HepG2 (cell line): ENCODE data around the gene RAB36. TPM values are rescaled to one million over a fixed set of nuclear protein-coding genes. Genes with fewer than 3 reads are reported as not detected.

ENCODE experiments used
- AGO1 ChIP-seq: fragments of 200-400 bp; formaldehyde crosslinking; IDR thresholded peaks from 2 replicates; pipeline ENCODE4 v1.6.1; 2017; ENCODE audit warnings: mild to moderate bottlenecking, low read depth, low read length, moderate library complexity; ENCODE audit not compliant: poor library complexity, severe bottlenecking
- CENPT ChIP-seq: sonication (generic); formaldehyde crosslinking; IDR thresholded peaks from 2 replicates; pipeline ENCODE4 v1.8.0; 2022; ENCODE audit warnings: low read depth, mild to moderate bottlenecking, moderate library complexity, missing genetic modification reagents
- CSRNP2 ChIP-seq: sonication (generic); formaldehyde crosslinking; conservative IDR thresholded peaks from 2 replicates; pipeline ENCODE4 v1.8.0; 2022; ENCODE audit warnings: low read depth, missing genetic modification reagents
- DNMT3B ChIP-seq: conservative IDR thresholded peaks from 2 replicates; pipeline ENCODE4 v1.6.1; 2016; ENCODE audit warnings: missing biosample characterization, control low read depth
- KDM5A ChIP-seq: fragments of 200-600 bp; sonication (generic); IDR thresholded peaks from 2 replicates; pipeline ENCODE4 v1.7.0; 2018; ENCODE audit warnings: antibody characterized with exemption, mild to moderate bottlenecking, low read length, borderline replicate concordance
- KLF6 ChIP-seq: IDR thresholded peaks from 2 replicates; pipeline ENCODE4 v1.8.0; 2016; ENCODE audit warnings: missing biosample characterization, missing genetic modification reagents
- PRDM15 ChIP-seq: sonication (generic); formaldehyde crosslinking; IDR thresholded peaks from 2 replicates; pipeline ENCODE4 v1.4.0; 2020; ENCODE audit warnings: missing genetic modification reagents
- PRMT3 ChIP-seq: sonication (generic); formaldehyde crosslinking; IDR thresholded peaks from 2 replicates; pipeline ENCODE4 v1.8.1; 2022; ENCODE audit warnings: low read depth, mild to moderate bottlenecking, moderate library complexity, missing genetic modification reagents, borderline replicate concordance
- ZNF282 ChIP-seq: fragments of 450-650 bp; IDR thresholded peaks from 2 replicates; pipeline ENCODE4 v1.6.1; 2018; ENCODE audit not compliant: partially characterized antibody
- ZNF337 ChIP-seq: sonication (generic); formaldehyde crosslinking; IDR thresholded peaks from 2 replicates; pipeline ENCODE4 v1.5.1; 2020; ENCODE audit warnings: missing genetic modification reagents, low read depth, mild to moderate bottlenecking, borderline replicate concordance
- ZNF605 ChIP-seq: sonication (generic); formaldehyde crosslinking; IDR thresholded peaks from 2 replicates; pipeline ENCODE4 v1.8.0; 2022; ENCODE audit warnings: mild to moderate bottlenecking, missing genetic modification reagents
- ZNF672 ChIP-seq: sonication (generic); formaldehyde crosslinking; IDR thresholded peaks from 2 replicates; pipeline ENCODE4 v1.8.1; 2022; ENCODE audit warnings: missing genetic modification reagents
- ZNF749 ChIP-seq: sonication (generic); formaldehyde crosslinking; IDR thresholded peaks from 2 replicates; pipeline ENCODE4 v1.8.0; 2022; ENCODE audit warnings: mild to moderate bottlenecking, missing genetic modification reagents, moderate library complexity, borderline replicate concordance
- ZNF816 ChIP-seq: sonication (generic); formaldehyde crosslinking; IDR thresholded peaks from 2 replicates; pipeline ENCODE4 v1.8.0; 2022; ENCODE audit warnings: missing genetic modification reagents, mild to moderate bottlenecking, borderline replicate concordance
- polyA plus RNA-seq, 8 experiments: library from polyadenylated mRNA; depleted of rRNA in 3 of 8; stranded (reverse) in 7 of 8; unstranded in 1 of 8; fragments of >200 nt; fragmentation: Illumina TruSeq in 4 of 8; extraction: Trizol in 4 of 8; gene quantifications; 2 replicates each; pipeline versions ENCODE4 v1.2.1 to v1.2.3, GENCODE V29; 2011 to 2016; ENCODE audit warnings: low read depth in 4 of 8, missing spikeins in 1 of 8, mixed read lengths in 1 of 8; ENCODE audit not compliant: insufficient read depth in 1 of 8
- total RNA-seq, 5 experiments: library from RNA; depleted of rRNA; stranded (reverse); fragments of >200 nt; fragmentation: Illumina TruSeq; extraction: Trizol; gene quantifications; 2 replicates each; pipeline ENCODE4 v1.2.3, GENCODE V29; 2016; ENCODE audit warnings: low read depth in 1 of 5
- TF ChIP-seq, protein P1 (sequence below): IDR thresholded peaks from 2 replicates; pipeline ENCODE4 v1.6.1; 2016; ENCODE audit warnings: mild to moderate bottlenecking, missing biosample characterization, missing genetic modification reagents
- TF ChIP-seq, protein P2 (sequence below): sonication (generic); formaldehyde crosslinking; IDR thresholded peaks from 2 replicates; pipeline ENCODE4 v1.9.0; 2021; ENCODE audit warnings: mild to moderate bottlenecking, missing genetic modification reagents

Gene RAB36
- total and polyA plus RNA-seq, 2 of the 13 experiments (the other 11 are each of a cell fraction or from before 2014, with no cell fraction given) = 0.24 to 0.86 TPM

GRCh38 chr22:23157560-23158515, 12.6 kb downstream of the RAB36 start (continued):
- no peak for TF ChIP-seq PRDM15 (CRISPR knock-in tag)
- no peak for TF ChIP-seq KLF6 (CRISPR knock-in tag)
- no peak for TF ChIP-seq KDM5A
- peak; percentile 65; the same call in 1 of the 2 replicates for TF ChIP-seq ZNF816 (CRISPR knock-in tag)
- TF ChIP-seq CENPT (CRISPR knock-in tag) = no peak
- no peak for TF ChIP-seq ZNF337 (CRISPR knock-in tag)
- TF ChIP-seq ZNF282 = no peak
- TF ChIP-seq, protein P1, sequence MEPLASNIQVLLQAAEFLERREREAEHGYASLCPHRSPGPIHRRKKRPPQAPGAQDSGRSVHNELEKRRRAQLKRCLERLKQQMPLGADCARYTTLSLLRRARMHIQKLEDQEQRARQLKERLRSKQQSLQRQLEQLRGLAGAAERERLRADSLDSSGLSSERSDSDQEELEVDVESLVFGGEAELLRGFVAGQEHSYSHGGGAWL (CRISPR knock-in tag) = no peak
- TF ChIP-seq DNMT3B = no peak
- TF ChIP-seq, protein P2, sequence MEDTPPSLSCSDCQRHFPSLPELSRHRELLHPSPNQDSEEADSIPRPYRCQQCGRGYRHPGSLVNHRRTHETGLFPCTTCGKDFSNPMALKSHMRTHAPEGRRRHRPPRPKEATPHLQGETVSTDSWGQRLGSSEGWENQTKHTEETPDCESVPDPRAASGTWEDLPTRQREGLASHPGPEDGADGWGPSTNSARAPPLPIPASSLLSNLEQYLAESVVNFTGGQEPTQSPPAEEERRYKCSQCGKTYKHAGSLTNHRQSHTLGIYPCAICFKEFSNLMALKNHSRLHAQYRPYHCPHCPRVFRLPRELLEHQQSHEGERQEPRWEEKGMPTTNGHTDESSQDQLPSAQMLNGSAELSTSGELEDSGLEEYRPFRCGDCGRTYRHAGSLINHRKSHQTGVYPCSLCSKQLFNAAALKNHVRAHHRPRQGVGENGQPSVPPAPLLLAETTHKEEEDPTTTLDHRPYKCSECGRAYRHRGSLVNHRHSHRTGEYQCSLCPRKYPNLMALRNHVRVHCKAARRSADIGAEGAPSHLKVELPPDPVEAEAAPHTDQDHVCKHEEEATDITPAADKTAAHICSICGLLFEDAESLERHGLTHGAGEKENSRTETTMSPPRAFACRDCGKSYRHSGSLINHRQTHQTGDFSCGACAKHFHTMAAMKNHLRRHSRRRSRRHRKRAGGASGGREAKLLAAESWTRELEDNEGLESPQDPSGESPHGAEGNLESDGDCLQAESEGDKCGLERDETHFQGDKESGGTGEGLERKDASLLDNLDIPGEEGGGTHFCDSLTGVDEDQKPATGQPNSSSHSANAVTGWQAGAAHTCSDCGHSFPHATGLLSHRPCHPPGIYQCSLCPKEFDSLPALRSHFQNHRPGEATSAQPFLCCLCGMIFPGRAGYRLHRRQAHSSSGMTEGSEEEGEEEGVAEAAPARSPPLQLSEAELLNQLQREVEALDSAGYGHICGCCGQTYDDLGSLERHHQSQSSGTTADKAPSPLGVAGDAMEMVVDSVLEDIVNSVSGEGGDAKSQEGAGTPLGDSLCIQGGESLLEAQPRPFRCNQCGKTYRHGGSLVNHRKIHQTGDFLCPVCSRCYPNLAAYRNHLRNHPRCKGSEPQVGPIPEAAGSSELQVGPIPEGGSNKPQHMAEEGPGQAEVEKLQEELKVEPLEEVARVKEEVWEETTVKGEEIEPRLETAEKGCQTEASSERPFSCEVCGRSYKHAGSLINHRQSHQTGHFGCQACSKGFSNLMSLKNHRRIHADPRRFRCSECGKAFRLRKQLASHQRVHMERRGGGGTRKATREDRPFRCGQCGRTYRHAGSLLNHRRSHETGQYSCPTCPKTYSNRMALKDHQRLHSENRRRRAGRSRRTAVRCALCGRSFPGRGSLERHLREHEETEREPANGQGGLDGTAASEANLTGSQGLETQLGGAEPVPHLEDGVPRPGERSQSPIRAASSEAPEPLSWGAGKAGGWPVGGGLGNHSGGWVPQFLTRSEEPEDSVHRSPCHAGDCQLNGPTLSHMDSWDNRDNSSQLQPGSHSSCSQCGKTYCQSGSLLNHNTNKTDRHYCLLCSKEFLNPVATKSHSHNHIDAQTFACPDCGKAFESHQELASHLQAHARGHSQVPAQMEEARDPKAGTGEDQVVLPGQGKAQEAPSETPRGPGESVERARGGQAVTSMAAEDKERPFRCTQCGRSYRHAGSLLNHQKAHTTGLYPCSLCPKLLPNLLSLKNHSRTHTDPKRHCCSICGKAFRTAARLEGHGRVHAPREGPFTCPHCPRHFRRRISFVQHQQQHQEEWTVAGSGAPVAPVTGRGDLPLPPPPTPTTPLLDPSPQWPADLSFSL (CRISPR knock-in tag) = no peak
- TF ChIP-seq ZNF605 = no peak
- peak; percentile 59 for TF ChIP-seq AGO1
- TF ChIP-seq ZNF672 (CRISPR knock-in tag) = no peak
- TF ChIP-seq CSRNP2 (CRISPR knock-in tag) = no peak
- TF ChIP-seq PRMT3 (CRISPR knock-in tag) = no peak
- TF ChIP-seq ZNF749 (CRISPR knock-in tag) = no peak
